GM12878 (cell line): Measurements from ENCODE around the gene NR2F6. TPM values are rescaled to one million over a fixed set of nuclear protein-coding genes. Genes with fewer than 3 reads are reported as not detected.

Source experiments
- ATAC-seq: fragments of 200-7000 bp; cut with Tn5 transposase; 3 replicates; pipeline ENCODE4 v1.9.1; 2020; ENCODE audit warnings: mild to moderate bottlenecking, moderate library complexity
- BruUV-seq: library from RNA; stranded (reverse); fragments of 400-500 nt; replicated peaks from 2 replicates; lab custom pipeline; 2021; lab: Mats Ljungman, UMichigan
- CTCF ChIA-PET: fragments of 300-600 bp; sonication (Branson Sonifier 250); formaldehyde crosslinking; extraction: SDS; loops from one replicate; lab custom pipeline; 2021; ENCODE audit warnings: inconsistent platforms; lab: Yijun Ruan, JAX
- POLR2A ChIA-PET: fragments of 350-600 bp; formaldehyde crosslinking; extraction: SDS; loops from one replicate; lab custom pipeline; 2021; ENCODE audit warnings: inconsistent platforms; lab: Charles Lee
- RAD21 ChIA-PET: fragments of 300-600 bp; sonication (Branson Sonifier 250); formaldehyde crosslinking; loops from one replicate; lab custom pipeline; 2023; ENCODE audit warnings: antibody characterized with exemption; ENCODE audit not compliant: unreplicated experiment; lab: Charles Lee
- SMC1A ChIA-PET: fragments of 300-600 bp; sonication (Branson Sonifier 250); formaldehyde crosslinking; loops from one replicate; lab custom pipeline; 2023; ENCODE audit not compliant: unreplicated experiment, uncharacterized antibody; lab: Charles Lee
- DNase-seq: peaks from one replicate; pipeline ENCODE4 v3.0.0-alpha.2; 2011; ENCODE audit warnings: low read depth, low spot score
- FAIRE-seq: peaks from 3 replicates; lab custom pipeline; 2011; peaks lifted over from hg19 to GRCh38; lab: Jason Lieb, UNC
- H2AFZ ChIP-seq: 2 replicates; pipeline ENCODE4 v1.6.0; 2011; ENCODE audit warnings: low read depth, low read length, control low read depth; ENCODE audit not compliant: control insufficient read depth
- H3K27ac ChIP-seq: 2 replicates; pipeline ENCODE4 v1.5.1; 2011; ENCODE audit warnings: control low read depth; ENCODE audit not compliant: control insufficient read depth, insufficient read depth
- H3K27me3 ChIP-seq, 2 experiments: replicated peaks in 1 of 2; 2 replicates each; pipeline versions ENCODE4 v1.6.0 to v1.6.1; 2011; ENCODE audit warnings: low read length in 1 of 2; ENCODE audit not compliant: control insufficient read depth in 2 of 2, insufficient read depth in 2 of 2
- H3K36me3 ChIP-seq, 2 experiments: 2 replicates each; pipeline ENCODE4 v1.5.1; 2011; ENCODE audit warnings: low read length in 1 of 2; ENCODE audit not compliant: control insufficient read depth in 2 of 2, insufficient read depth in 2 of 2
- H3K4me1 ChIP-seq: 2 replicates; pipeline ENCODE4 v1.6.1; 2011; ENCODE audit warnings: mild to moderate bottlenecking, low read length, moderate library complexity, mixed read lengths; ENCODE audit not compliant: control insufficient read depth, insufficient read depth
- H3K4me2 ChIP-seq: 2 replicates; pipeline ENCODE4 v1.6.0; 2011; ENCODE audit warnings: control low read depth; ENCODE audit not compliant: control insufficient read depth, insufficient read depth
- H3K4me3 ChIP-seq: fragments of 200-600 bp; sonication (generic); 2 replicates; pipeline ENCODE4 v1.5.1; 2016
- H3K79me2 ChIP-seq: 2 replicates; pipeline ENCODE4 v1.6.0; 2011; ENCODE audit warnings: low read length; ENCODE audit not compliant: control insufficient read depth, insufficient read depth
- H3K9ac ChIP-seq: 2 replicates; pipeline ENCODE4 v1.8.0; 2011; ENCODE audit warnings: low read length, control low read depth, mixed read lengths; ENCODE audit not compliant: control insufficient read depth, insufficient read depth
- H3K9me3 ChIP-seq: replicated peaks from 3 replicates; pipeline ENCODE4 v1.5.1; 2011; ENCODE audit warnings: mild to moderate bottlenecking, low read length; ENCODE audit not compliant: control insufficient read depth, insufficient read depth
- H4K20me1 ChIP-seq: 2 replicates; pipeline ENCODE4 v1.6.0; 2011; ENCODE audit not compliant: control insufficient read depth, insufficient read depth
- ATF2 ChIP-seq: IDR thresholded peaks from 2 replicates; pipeline ENCODE4 v1.6.1; 2012; ENCODE audit warnings: low read length, inconsistent platforms
- BACH1 ChIP-seq: fragments of 450-650 bp; IDR thresholded peaks from 2 replicates; pipeline ENCODE4 v1.6.1; 2017; ENCODE audit warnings: mild to moderate bottlenecking, borderline replicate concordance
- ELK1 ChIP-seq: IDR thresholded peaks from 2 replicates; pipeline ENCODE4 v1.6.1; 2012; ENCODE audit warnings: low read depth, low read length, improper control_type of control experiment
- NFXL1 ChIP-seq: fragments of 450-650 bp; IDR thresholded peaks from 2 replicates; pipeline ENCODE4 v1.6.1; 2017; ENCODE audit warnings: antibody characterized with exemption, mild to moderate bottlenecking, borderline replicate concordance
- POLR2A ChIP-seq: IDR thresholded peaks from 2 replicates; pipeline ENCODE4 v1.6.1; 2011; ENCODE audit warnings: low read depth, mild to moderate bottlenecking, low read length
- RAD21 ChIP-seq: IDR thresholded peaks from 2 replicates; pipeline ENCODE4 v1.6.1; 2011; ENCODE audit warnings: mild to moderate bottlenecking, low read depth, low read length, moderate library complexity; ENCODE audit not compliant: insufficient read depth
- WGBS: methylation state at CpG from one replicate; pipeline ENCODE4 v1.1.6; 2016; ENCODE audit warnings: low lambda C conversion rate; ENCODE audit not compliant: insufficient replicate concordance, insufficient coverage; ENCODE audit errors: missing lambda C conversion rate; 5-methylcytosine and 5-hydroxymethylcytosine counted together
- in situ Hi-C: fragments of 300-500 bp; cut with MboI; formaldehyde crosslinking; loops from 9 replicates; pipeline ENCODE4 v1.14.3; 2018; ENCODE audit warnings: mixed read lengths
- intact Hi-C: fragments of 100-400 bp; cut with micrococcal nuclease; formaldehyde crosslinking; loops from one replicate; pipeline ENCODE4 v1.14.2; 2022; ENCODE audit not compliant: unreplicated experiment
- polyA plus RNA-seq, 11 experiments: library from polyadenylated mRNA; depleted of rRNA in 4 of 11; unstranded in 6 of 11; stranded (reverse) in 5 of 11; fragments of >200 nt; fragmentation: Nextera tagmentation in 4 of 11; fragmentation: Illumina TruSeq in 1 of 11; extraction: Ambion mirVana in 4 of 11; extraction: Trizol in 1 of 11; gene quantifications; 1 replicate in 1 of 11; 2 replicates in 10 of 11; pipeline versions ENCODE4 v1.2.1 to v1.2.3, GENCODE V29; 2011 to 2016; ENCODE audit warnings: inconsistent platforms in 2 of 11, missing spikeins in 2 of 11, low read depth in 1 of 11
- total RNA-seq, 4 experiments: library from RNA; depleted of rRNA in 3 of 4; stranded (reverse); fragments of >200 nt in 3 of 4; fragmentation: Illumina TruSeq in 1 of 4; extraction: Trizol in 1 of 4; gene quantifications; 2 replicates each; pipeline versions ENCODE4 v1.2.1 to v1.2.3, GENCODE V29; 2013 to 2021

Gene NR2F6
- total and polyA plus RNA-seq, 10 of the 15 experiments (the other 5 are each of a cell fraction or from before 2014, with no cell fraction given), result 0.18 to 15.5 (median 6.1) TPM

- no peak for TF ChIP-seq ATF2
- TF ChIP-seq RAD21, result peak; percentile 33
- TF ChIP-seq BACH1, result no peak
- no peak for TF ChIP-seq NFXL1
These were observed 40.2 kb downstream of the NR2F6 start (continued) for GRCh38 chr19:17205237-17206140.

- in situ Hi-C loops, result no loop called here
- Histone ChIP-seq H3K79me2 (no peaks in the 10 kb centered on the region), H3K9me3 (no peaks in the 10 kb centered on the region), H3K9ac (no peak overlapping the region), H3K4me2 (no peak overlapping the region)
- DNase-seq, result no peak
- FAIRE-seq, result no peak
- WGBS, result 95% methylated on average over 16 of the region's 17 CpGs
- ATAC-seq, result no peak
- POLR2A ChIA-PET, result no interaction called here
- CTCF ChIA-PET, result no interaction called here
- RAD21 ChIA-PET, result no interaction called here
- intact Hi-C loops, result no loop called here
- SMC1A ChIA-PET, result no interaction called here
- TF ChIP-seq ELK1 (no peak), POLR2A (peak; percentile 39; the same call in 1 of the 2 replicates)
- TF ChIP-seq, all 136 proteins: peak for 1
- H3K27ac ChIP-seq, result no peak overlapping the region
- no peaks in the 10 kb centered on the region for H3K4me1 ChIP-seq
- H3K36me3 ChIP-seq, result peaks cover 20 to 45% of the 10 kb centered on the region in 2 experiments
- H2AFZ ChIP-seq, result no peak overlapping the region
- H3K4me3 ChIP-seq, result no peak overlapping the region
- H4K20me1 ChIP-seq, result no peaks in the 10 kb centered on the region
- no peaks in the 10 kb centered on the region for H3K27me3 ChIP-seq
- no TSS peak for BruUV-seq
These were observed 43.0 kb downstream of the NR2F6 start for GRCh38 chr19:17202713-17203112.
